Measurements from ENCODE around the gene RPS14.

The RPS14 gene

DNA sequence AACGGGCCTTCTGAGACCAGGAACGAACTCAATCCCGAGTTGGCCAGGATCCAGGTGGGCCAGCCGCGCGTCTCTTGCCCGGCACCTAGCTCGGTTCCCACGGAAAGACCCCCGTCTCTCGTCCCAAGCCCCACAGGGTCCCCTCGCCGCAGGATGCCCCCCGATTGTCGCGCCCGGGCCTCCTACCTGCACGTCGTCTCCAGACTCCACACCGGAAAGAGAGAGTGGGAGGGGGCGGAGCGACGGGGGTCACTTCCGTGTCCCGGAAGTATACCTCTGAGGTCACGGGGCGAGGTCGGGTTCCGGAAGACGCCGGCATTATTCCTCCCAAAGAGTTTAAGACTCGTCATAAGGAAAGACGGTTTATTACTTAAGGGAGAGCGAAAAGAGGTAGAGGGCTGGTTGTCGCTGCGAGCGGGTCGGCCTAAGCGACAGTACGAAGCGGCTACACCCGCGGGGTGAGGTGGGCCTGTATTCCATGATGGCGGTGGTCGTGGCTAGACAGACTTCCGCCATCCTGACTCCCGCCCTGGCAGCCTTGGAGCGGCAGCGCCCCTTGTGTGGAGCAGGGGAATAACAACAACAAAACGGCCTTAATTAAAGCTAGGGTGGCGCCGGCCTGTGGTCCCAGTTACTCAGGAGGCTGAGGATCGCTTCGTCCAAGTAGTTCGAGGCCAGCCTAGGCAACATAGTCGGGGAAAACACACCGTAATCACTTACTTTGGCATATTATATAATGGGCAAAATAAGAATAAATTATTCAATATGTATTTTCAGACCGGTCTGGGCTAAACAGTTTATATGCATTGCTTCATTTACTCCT lies at the start of gene RPS14:
TSS of gene RPS14 (minus strand) at position 223 of the 823 bp plus-strand sequence. CDS start 2,006 bp downstream, outside the sequence.
- H3K4me3 ChIP-seq (ENCODE audit: low read depth, low read length) = peak within 1 kb of the TSS; percentile 80
- TF ChIP-seq, protein P1, sequence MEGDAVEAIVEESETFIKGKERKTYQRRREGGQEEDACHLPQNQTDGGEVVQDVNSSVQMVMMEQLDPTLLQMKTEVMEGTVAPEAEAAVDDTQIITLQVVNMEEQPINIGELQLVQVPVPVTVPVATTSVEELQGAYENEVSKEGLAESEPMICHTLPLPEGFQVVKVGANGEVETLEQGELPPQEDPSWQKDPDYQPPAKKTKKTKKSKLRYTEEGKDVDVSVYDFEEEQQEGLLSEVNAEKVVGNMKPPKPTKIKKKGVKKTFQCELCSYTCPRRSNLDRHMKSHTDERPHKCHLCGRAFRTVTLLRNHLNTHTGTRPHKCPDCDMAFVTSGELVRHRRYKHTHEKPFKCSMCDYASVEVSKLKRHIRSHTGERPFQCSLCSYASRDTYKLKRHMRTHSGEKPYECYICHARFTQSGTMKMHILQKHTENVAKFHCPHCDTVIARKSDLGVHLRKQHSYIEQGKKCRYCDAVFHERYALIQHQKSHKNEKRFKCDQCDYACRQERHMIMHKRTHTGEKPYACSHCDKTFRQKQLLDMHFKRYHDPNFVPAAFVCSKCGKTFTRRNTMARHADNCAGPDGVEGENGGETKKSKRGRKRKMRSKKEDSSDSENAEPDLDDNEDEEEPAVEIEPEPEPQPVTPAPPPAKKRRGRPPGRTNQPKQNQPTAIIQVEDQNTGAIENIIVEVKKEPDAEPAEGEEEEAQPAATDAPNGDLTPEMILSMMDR (IDR thresholded peaks at IDR 0.05; ENCODE audit: borderline replicate concordance, insufficient read depth, low read depth, low read length) = peak; percentile 85

DNA sequence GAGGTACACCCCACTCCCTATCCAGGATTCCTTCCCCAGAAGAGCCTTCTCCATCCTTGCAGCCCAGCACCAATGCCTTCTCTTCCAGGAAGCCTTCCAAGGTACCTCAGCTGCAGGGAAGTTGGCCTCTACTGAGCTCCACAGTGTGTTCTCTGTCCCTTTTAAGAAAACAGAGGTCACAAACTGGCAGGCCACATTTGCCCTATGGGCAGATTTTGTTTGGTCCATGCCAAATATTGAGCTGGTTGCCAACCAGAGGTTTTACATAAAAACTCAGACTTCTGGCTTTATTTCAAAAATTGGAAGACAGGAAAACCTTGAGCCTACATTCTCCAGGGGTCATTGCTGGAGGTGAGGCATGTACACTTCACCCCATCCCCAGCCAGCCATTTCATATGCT lies 49.4 kb upstream of the RPS14 start:
- no peak overlapping the region for H3K4me3 ChIP-seq (ENCODE audit: low read depth, low read length)
- TF ChIP-seq, protein P1 (IDR thresholded peaks at IDR 0.05; ENCODE audit: borderline replicate concordance, insufficient read depth, low read depth, low read length) = no peak

DNA sequence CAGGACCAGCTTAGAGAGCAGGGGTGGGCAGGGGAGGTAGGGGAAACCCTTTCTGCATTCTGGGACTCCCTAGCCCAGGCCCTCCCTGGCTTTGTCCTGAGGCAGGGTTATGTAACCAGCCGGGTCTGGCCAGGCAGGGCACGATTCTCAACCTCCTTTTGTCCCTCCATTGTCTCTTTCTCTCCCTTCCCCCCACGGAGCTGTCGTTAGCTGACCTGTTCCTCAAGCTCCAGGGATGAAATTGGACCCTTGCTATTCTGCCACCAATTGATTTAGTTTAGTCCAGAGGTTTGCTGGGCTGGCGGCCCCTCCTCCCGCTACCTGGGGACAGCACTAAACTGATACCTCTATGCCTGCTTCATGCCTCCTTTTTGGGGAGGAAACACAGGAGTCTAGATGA lies 49.0 kb upstream of the RPS14 start:
- no peak overlapping the region for H3K4me3 ChIP-seq (ENCODE audit: low read depth, low read length)
- TF ChIP-seq, protein P1 (IDR thresholded peaks at IDR 0.05; ENCODE audit: borderline replicate concordance, insufficient read depth, low read depth, low read length) = no peak

DNA sequence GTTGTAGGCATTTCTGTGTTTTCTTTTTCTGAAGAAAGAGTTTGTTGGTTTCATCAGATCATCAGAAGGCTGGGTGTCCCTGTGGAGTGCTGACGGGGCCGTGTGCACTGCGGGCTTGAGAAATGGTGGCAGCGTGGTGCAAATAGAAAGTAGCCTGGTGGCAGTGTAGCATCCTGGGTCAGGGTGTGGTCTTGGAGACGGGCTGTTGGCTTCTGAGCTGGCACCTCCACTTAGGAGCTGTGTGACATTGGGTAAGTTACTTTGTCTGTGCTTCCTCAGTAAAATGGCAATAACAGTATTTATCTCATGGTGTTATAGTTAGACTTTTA lies 48.4 kb upstream of the RPS14 start:
- H3K4me3 ChIP-seq (ENCODE audit: low read depth, low read length) = no peak overlapping the region
- TF ChIP-seq, protein P1 (IDR thresholded peaks at IDR 0.05; ENCODE audit: borderline replicate concordance, insufficient read depth, low read depth, low read length) = no peak

DNA sequence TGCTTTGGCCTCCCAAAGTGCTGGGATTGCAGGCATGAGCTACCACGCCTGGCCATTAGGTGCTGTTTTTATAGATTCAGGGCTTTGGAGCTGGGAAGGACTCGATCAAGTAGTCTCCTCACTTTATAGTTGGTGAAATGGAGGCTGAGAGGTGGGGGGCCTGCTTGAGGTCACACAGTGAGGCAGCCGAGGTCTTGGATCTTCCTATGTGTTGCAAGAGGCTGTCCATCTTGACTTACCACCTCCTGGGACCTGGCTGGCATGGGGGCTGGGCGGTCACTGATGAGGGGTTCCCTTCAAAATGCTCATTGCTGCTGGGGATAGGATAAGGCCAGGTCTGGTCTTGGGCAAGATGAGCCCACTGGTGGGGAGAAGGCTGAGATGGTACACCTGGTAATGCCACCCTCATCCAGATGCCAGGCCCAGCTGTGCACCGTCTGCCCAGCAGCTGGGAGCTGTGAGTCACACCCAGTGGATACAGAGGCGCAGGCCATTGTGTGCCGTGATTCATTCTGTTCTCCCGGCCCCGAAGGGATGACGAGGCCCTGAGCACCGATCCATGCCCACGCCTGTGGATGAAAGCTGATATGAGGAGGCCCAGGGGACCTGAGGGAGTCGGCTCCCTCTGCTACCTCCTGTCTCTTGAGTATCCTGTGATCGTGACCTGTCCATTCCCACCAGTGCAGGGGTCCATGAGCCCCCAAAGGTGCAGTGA lies 47.9 kb upstream of the RPS14 start:
- H3K4me3 ChIP-seq (ENCODE audit: low read depth, low read length) = no peak overlapping the region
- TF ChIP-seq, protein P1 (IDR thresholded peaks at IDR 0.05; ENCODE audit: borderline replicate concordance, insufficient read depth, low read depth, low read length) = no peak

DNA sequence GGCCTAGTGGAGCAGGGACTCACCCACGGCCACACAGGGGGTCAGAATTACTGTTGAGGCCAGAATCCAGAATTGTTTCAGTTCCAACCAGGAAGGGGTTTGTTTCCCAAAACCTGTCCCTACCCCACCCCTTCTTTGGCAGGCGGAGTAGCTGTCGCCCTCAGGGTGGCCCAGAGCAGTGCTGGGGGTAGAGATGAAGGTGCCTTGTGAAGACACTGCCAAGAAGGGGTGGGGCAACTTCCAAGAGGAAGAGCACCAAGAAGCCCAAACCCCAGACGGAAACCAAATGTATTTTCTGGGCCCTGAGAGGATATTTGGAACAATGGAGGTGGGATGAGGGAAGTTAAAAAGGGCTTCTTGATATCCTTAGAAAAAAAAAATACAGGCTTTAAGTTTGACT lies 47.0 kb upstream of the RPS14 start:
- TF ChIP-seq, protein P1 (IDR thresholded peaks at IDR 0.05; ENCODE audit: borderline replicate concordance, insufficient read depth, low read depth, low read length) = no peak
- no peak overlapping the region for H3K4me3 ChIP-seq (ENCODE audit: low read depth, low read length)

DNA sequence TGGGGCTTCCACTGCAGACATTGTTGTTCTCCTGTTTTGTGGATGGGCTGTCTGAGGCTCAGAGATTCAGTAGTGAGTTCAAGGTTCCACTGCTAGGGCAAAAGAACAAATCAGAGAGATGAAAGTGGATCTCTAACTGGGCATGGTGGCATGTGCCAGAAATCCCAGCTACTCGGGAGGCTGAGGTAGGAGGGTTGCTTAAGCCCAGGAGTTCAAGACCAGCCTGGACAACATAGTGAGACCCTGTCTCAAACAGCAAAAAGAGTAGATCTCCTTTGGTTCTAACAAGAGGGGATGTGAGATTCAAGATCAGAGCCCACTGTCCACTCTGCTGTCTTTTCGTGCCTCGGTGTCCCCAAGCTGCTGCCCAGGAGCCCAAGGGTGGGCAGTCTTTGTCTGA lies 46.6 kb upstream of the RPS14 start:
- no peak overlapping the region for H3K4me3 ChIP-seq (ENCODE audit: low read depth, low read length)
- TF ChIP-seq, protein P1 (IDR thresholded peaks at IDR 0.05; ENCODE audit: borderline replicate concordance, insufficient read depth, low read depth, low read length) = no peak

Data from GM12875 (cell line).